HG03457 (cell line): ENCODE results near the gene ADD3.

ENCODE experiments used
- ATAC-seq: cut with Tn5 transposase; IDR thresholded peaks from one replicate; pipeline ENCODE4 v1.9.1; 2021; ENCODE audit warnings: moderate number of reproducible peaks; ENCODE audit not compliant: unreplicated experiment

The ADD3 gene

DNA sequence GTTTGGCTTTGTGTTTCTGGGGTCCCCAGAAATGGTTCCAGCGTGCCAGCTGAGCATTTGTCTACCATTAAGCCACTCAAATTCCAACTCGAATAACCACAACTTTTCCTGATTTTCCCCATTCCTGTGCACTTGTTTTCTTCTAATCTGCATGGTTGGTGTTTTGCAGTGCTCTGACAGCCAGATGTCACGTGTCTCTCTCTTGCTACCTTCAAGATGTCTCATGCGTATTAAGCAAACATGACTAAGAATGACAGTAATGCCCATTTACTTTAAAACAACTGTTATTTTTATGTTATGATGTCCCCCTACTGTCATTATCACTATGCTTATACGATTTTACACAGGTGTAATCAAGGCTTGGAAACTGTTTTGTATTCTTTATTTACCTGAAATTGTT, 164.4 kb downstream of the ADD3 start:
- no peak for ATAC-seq

DNA sequence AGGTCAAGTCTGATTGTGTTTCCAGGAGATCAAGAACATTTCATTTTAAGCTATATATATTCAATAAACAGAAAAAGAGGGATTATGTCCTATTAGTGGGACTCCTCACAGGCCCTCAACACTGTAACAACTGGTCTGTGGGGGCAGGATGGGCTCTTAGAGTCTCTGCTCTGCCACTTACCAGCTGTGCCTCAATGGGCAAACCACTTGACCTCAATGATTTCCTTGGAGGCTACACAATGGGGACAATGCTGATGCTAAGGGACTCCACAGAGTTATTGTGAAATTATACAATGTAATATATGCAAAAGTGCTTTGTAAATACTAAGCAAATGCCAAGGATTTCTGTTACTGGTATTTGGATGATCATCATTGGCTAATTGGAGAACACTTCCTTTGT, 166.4 kb downstream of the ADD3 start:
- no peak for ATAC-seq

DNA sequence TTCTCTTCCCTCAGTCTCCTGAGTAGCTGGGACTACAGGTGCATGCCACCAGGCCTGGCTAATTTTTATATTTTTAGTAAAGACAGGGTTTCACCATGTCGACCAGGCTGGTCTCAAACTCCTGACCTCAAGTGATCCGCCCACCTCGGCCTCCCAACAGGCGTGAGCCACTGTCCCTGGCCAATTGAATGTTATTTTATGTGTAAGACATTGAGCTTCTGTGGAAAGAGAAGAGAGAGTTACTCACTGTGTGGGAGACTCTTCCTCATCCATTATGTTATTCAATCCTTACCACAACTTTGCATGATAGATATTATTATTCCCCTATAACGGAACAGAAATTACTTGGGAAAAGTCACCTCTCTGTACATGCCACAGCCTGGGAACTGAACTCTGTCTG, 167.0 kb downstream of the ADD3 start:
- ATAC-seq = no peak

DNA sequence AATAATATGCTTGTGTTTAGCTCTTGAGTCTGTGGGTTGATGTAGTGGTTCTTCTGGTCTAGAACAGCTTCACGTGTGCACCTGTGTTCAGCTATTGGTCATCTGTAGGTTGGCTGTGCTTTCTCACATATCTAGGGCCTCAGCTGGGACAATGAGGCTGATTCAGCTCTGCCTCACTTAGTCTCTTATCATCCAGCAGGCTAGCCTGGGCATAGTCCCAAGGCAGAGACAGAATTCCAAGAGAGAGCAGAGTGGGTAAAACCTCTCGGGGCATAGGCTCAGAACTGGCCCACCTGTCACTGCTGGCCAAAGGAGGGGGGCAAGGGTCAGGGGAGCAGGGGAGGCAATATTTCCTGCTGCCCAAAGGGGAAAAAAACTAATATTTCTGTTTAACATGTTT, 167.6 kb downstream of the ADD3 start:
- ATAC-seq = no peak

DNA sequence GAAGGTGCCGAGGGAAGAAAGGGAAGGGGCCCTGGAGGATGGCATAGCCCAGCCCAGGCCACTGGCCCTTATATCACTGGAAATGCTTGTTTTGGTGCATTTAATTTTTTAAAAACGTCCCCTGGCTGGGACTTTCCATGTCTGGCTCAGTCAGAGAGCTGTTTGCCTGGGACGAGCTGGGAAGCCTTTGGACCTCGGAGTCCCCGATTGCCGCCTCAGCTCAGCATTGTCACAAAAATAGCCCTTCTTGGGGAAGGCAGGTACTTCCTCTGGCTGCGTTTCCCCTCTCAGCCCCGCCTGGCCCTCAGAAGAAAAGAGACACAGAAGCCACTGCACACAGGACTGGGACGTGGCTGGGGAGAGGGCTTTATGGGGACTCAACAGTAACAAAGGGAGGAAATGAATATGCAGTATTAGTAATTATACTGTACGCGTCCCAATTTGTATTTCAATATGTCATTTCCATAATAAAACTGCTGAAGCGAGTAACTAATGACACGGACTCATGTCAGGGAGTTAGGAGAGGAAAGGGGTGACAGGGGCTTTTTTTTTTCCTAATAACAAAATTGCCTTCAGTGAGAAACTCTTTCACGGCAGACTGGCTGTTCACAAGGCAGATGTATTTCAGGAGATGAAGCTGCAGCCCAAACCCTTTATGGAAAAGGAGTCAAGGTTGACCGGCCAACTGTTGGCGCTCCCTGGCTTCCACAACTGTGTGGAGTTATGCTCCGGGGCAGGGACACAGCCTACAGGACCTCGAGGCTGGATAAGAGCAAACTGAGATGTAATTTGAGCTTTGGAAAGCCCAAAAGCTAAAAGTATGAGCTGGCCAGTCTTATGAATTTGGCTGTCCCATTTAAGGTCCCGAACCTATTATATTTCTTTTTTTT, 168.6 kb downstream of the ADD3 start:
- no peak for ATAC-seq

DNA sequence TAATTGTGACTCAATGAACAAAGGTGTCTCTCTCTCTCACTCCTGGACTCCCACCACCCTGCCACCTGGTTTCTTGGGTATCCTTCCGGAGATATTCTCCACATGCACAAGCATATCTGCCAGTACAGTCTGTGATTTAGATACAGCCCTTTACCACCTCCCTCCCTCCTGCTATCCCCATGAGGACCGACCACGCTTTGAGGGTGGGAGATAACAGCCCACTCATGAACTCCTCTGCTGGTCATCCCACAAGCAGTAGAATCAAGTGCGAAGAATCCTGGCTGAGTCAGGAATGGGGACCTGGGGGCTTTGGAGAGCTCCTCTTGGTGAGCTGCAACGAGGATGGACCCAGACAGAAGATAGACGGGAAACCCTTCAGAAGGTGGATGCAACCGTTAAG, 171.4 kb downstream of the ADD3 start:
- ATAC-seq = no peak

DNA sequence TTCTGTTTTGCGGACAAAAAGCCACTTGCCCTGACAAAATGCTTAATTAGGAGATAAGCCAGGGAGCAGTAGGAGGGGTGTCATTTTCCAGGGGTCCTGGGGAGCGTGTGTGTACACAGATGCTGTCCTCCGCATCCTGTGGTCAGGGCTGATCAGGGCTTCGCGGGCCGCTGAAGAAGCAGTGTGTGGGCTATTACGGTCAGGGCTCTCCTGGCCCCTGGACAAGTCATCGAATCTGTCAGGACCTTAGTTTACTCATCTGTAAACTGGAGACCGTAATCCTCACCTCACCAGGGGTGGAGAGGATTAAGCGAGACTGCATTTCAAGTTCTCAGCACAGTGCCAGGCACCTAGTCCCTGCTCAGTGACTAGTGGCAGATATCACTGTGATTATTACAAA, 173.7 kb downstream of the ADD3 start:
- no peak for ATAC-seq

DNA sequence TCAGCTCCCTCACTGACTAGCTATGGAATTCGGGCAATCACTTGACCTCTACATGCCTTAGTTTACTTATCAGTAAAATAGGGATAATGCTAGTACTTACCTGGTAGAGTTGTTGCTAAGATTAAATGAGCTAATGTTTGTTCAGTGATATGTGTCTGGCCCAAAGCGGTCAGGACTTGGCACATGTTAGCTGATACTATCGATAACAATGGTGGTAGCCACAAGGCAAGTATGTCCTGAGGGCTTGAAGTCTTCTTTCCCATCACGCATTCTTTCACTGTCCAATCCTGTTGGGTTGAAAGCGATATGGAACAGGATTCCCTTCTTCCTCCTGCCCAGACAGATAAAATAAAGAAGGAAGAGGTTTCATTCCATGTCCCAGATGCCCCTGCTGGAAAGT, 174.1 kb downstream of the ADD3 start:
- no peak for ATAC-seq

DNA sequence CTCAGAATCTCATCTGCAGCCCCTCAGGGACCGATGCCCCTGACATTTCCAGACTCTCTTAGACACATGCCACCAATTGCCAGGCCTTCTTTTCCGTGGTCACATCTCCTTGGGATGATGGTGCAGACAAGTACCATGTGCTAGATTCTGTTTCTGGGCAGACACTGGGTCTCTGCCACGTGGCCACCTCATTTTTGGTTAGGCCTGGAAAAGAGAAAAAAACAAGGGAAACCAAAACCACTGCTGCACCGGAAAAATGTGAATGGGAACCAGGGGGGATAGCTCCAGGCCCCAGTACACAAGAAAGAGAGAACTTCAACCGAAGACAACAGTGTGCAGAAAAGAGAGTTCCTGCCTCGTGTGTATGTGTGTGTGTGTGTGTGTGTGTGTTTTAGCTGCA, 176.6 kb downstream of the ADD3 start:
- no peak for ATAC-seq
